Stimulated activated naive B cell treated with anti-CD40 and anti-IgM and Interleukin-4, amounts not matched to agents 10 μg/mL and 1 μg/mL and 100 μg/mL, for 72 hours (primary cell): ENCODE results near the gene TMEM132D.

Source experiments
- ATAC-seq, 2 donors: fragments of 150-1000 bp; cut with Tn5 transposase; replicated peaks; 2 replicates each; pipeline ENCODE4 v1.10.0; 2021; ENCODE audit warnings: moderate library complexity in 1 of 2
- DNase-seq: peaks from one replicate; pipeline ENCODE4 v3.0.0; 2021
- H3K27ac Mint-ChIP-seq: one replicate; pipeline ENCODE4 v1.8.0; 2022; ENCODE audit warnings: mild to moderate bottlenecking, mixed read lengths
- H3K27me3 Mint-ChIP-seq, 2 donors: one replicate each; pipeline ENCODE4 v1.8.0; 2022; ENCODE audit warnings: mixed read lengths in 2 of 2
- H3K36me3 Mint-ChIP-seq, 2 donors: one replicate each; pipeline ENCODE4 v1.8.0; 2022; ENCODE audit warnings: mixed read lengths in 2 of 2, mild to moderate bottlenecking in 1 of 2
- H3K4me1 Mint-ChIP-seq, 2 donors: one replicate each; pipeline ENCODE4 v1.8.0; 2022; ENCODE audit warnings: mixed read lengths in 2 of 2, mild to moderate bottlenecking in 1 of 2
- H3K4me3 Mint-ChIP-seq, 2 donors: one replicate each; pipeline ENCODE4 v1.8.0; 2022; ENCODE audit warnings: mild to moderate bottlenecking in 2 of 2, mixed read lengths in 2 of 2, moderate library complexity in 1 of 2
- H3K9me3 Mint-ChIP-seq, 2 donors: one replicate each; pipeline ENCODE4 v1.8.0; 2022; ENCODE audit warnings: mixed read lengths in 2 of 2, mild to moderate bottlenecking in 1 of 2

TMEM132D gene

DNA sequence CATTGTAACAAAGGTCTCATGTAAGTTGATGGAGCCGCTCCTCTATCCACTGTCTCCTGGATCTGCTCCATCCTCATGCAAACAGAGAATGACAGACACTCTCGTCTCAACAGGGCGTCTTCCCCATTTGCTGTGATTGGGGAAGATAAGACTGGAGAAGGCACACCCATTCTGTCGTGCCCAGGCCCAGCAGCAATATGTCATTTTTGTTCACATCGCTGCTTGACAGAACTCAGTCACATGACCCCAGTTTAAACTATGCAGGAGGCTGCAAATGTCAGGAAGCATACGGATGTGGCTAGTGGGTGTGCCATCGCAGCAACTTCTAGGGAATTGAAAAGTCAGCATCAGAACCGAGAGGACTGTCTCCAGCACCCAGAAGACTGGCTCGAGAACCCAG lies 290.5 kb downstream of the TMEM132D start:
- no peak overlapping the region for H3K4me3 Mint-ChIP-seq
- H3K36me3 Mint-ChIP-seq, result peaks cover 0 to 2% of the 10 kb centered on the region in 2 donors
- H3K27me3 Mint-ChIP-seq, result no peaks in the 10 kb centered on the region
- DNase-seq (no peak), ATAC-seq (no peak)
- no peak overlapping the region for H3K27ac Mint-ChIP-seq
- no peaks in the 10 kb centered on the region for H3K4me1 Mint-ChIP-seq
- peaks cover 4 to 16% of the 10 kb centered on the region in 2 donors for H3K9me3 Mint-ChIP-seq

DNA sequence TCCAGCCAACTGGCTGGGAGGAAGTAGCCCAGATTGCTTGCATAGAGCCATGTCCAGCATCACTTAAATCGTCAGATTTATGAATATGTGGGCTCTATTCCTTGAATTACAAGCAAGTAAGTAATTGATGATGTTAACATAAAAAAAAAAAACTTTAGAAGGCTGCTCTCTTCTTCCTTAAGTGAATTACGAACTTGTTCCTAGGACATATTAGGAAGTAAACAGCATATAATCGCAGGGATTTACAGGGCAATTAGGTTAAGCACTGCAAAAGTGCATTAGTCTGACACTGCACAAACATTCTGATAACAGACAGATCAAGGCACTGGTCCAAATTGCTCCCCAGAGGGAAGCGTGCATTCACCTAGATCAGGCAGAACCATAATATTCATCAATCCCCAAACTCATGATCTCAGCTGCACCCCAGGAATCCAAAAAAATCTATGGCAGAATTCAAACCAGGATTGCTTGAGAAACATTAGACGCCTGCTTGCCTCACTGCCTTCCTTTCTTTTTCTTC lies 293.2 kb downstream of the TMEM132D start:
- H3K4me3 Mint-ChIP-seq, result no peak overlapping the region
- peaks cover 4% of the 10 kb centered on the region in 2 donors for H3K9me3 Mint-ChIP-seq
- H3K27ac Mint-ChIP-seq, result no peak overlapping the region
- ATAC-seq (no peak), DNase-seq (no peak)
- H3K27me3 Mint-ChIP-seq, result no peaks in the 10 kb centered on the region
- no peaks in the 10 kb centered on the region for H3K4me1 Mint-ChIP-seq
- H3K36me3 Mint-ChIP-seq, result no peaks in the 10 kb centered on the region

GRCh38 chr12:129607756-129608155 lies 296.1 kb downstream of the TMEM132D start:
- no peak for DNase-seq

GRCh38 chr12:129607301-129607700 lies 296.5 kb downstream of the TMEM132D start:
- DNase-seq, result no peak
- Mint-ChIP-seq H3K36me3 (no peaks in the 10 kb centered on the region), H3K27me3 (no peaks in the 10 kb centered on the region), H3K4me1 (no peaks in the 10 kb centered on the region), H3K4me3 (no peak overlapping the region), H3K27ac (no peak overlapping the region), H3K9me3 (peaks cover 6 to 7% of the 10 kb centered on the region in 2 donors)
- no peak for ATAC-seq

More at GRCh38 chr12:129607756-129608155, 296.1 kb downstream of the TMEM132D start:
- ATAC-seq, result no peak
- peaks cover 6 to 7% of the 10 kb centered on the region in 2 donors for H3K9me3 Mint-ChIP-seq
- no peaks in the 10 kb centered on the region for H3K4me1 Mint-ChIP-seq
- H3K36me3 Mint-ChIP-seq, result no peaks in the 10 kb centered on the region
- no peak overlapping the region for H3K27ac Mint-ChIP-seq
- H3K4me3 Mint-ChIP-seq, result no peak overlapping the region
- no peaks in the 10 kb centered on the region for H3K27me3 Mint-ChIP-seq

DNA sequence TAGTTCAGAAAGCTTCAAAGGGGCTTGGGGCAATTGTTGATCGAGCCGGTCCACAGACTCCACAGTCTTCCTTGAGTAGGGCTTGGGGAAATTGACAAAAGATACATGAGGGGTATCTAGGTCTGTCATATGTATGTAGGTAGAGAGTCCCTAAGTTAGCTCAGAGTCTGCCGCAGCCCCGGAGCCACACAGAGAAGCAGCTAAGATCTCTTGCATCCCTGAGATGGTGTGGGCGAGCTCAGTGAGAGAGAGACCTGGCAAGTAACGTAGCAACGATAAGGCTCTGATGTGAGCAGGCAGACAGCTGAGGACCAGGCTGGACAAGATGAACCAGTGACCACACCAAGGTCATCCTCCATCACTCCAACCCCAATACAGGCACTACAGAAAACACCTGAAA lies 297.6 kb downstream of the TMEM132D start:
- Mint-ChIP-seq H3K36me3 (no peaks in the 10 kb centered on the region), H3K4me3 (no peak overlapping the region), H3K27me3 (no peaks in the 10 kb centered on the region), H3K27ac (no peak overlapping the region), H3K9me3 (peaks cover 3 to 6% of the 10 kb centered on the region in 2 donors), H3K4me1 (no peaks in the 10 kb centered on the region)
- DNase-seq (no peak), ATAC-seq (no peak)

- H3K9me3 Mint-ChIP-seq, result peaks cover 3 to 6% of the 10 kb centered on the region in 2 donors
- no peak overlapping the region for H3K4me3 Mint-ChIP-seq
- no peaks in the 10 kb centered on the region for H3K4me1 Mint-ChIP-seq
- H3K27ac Mint-ChIP-seq, result no peak overlapping the region
- no peak for DNase-seq
- H3K36me3 Mint-ChIP-seq, result no peaks in the 10 kb centered on the region
- no peaks in the 10 kb centered on the region for H3K27me3 Mint-ChIP-seq
- ATAC-seq, result no peak
Measured at GRCh38 chr12:129605666-129606065, 298.2 kb downstream of the TMEM132D start.

GRCh38 chr12:129604506-129604905 lies 299.3 kb downstream of the TMEM132D start:
- Mint-ChIP-seq H3K9me3 (peaks cover 7% of the 10 kb centered on the region in 2 donors), H3K27ac (no peak overlapping the region)

DNA sequence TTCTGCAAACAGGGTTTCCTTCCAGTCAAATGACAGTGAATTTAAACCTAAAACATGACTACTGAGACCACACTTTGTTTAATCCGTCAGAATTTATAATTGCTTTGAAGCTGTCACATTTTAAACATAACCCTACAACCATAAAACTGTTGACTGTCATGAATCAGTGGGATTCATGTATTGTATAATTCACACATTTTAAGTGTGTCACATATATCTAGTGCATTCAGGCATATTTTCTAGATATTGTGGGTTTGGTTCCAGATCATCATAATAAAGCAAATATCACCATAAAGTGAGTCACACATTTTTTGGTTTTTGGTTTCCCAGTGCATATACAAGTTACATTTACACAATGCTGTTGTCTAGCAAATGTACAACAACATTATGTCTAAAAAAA lies 304.4 kb downstream of the TMEM132D start:
- Mint-ChIP-seq H3K4me3 (no peak overlapping the region), H3K36me3 (no peaks in the 10 kb centered on the region), H3K27ac (no peak overlapping the region), H3K27me3 (no peaks in the 10 kb centered on the region), H3K4me1 (no peaks in the 10 kb centered on the region), H3K9me3 (peaks cover 7% of the 10 kb centered on the region in 2 donors)
- DNase-seq (no peak), ATAC-seq (no peak)

More at GRCh38 chr12:129604506-129604905, 299.3 kb downstream of the TMEM132D start:
- Mint-ChIP-seq H3K27me3 (no peaks in the 10 kb centered on the region), H3K4me1 (no peaks in the 10 kb centered on the region), H3K36me3 (no peaks in the 10 kb centered on the region), H3K4me3 (no peak overlapping the region)
- DNase-seq, result no peak
- no peak for ATAC-seq

DNA sequence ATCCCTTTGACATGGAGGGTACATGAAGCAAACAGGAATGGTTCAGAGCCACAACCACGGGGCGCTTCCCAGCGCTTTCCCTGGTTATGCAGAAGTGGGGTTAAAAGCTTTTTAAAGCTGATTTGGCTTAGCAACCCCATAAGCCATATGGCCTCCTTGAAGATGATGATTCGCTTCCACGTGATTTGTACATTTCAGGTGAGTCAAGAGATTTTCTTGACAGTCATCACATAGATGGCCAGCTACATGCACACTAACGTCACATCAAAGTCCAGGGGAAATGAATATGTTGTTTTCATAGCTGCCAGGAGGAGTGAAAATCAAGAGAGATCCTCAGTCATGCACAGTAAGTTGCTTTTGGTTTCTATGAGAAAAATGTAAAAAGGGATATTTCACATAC lies 309.7 kb downstream of the TMEM132D start:
- ATAC-seq, result no peak
- no peaks in the 10 kb centered on the region for H3K27me3 Mint-ChIP-seq
- H3K36me3 Mint-ChIP-seq, result no peaks in the 10 kb centered on the region

GRCh38 chr12:129592449-129592848 lies 311.4 kb downstream of the TMEM132D start:
- ATAC-seq (no peak), DNase-seq (no peak)
- Mint-ChIP-seq H3K36me3 (no peaks in the 10 kb centered on the region), H3K27me3 (no peaks in the 10 kb centered on the region), H3K4me1 (no peaks in the 10 kb centered on the region), H3K27ac (no peak overlapping the region), H3K4me3 (no peak overlapping the region), H3K9me3 (peaks cover 7 to 13% of the 10 kb centered on the region in 2 donors)

More for the DNA sequence above, 309.7 kb downstream of the TMEM132D start:
- H3K4me3 Mint-ChIP-seq, result no peak overlapping the region
- H3K4me1 Mint-ChIP-seq, result no peaks in the 10 kb centered on the region
- H3K9me3 Mint-ChIP-seq, result peaks cover 2 to 7% of the 10 kb centered on the region in 2 donors
- no peak overlapping the region for H3K27ac Mint-ChIP-seq
- DNase-seq, result no peak

- Mint-ChIP-seq H3K27me3 (no peaks in the 10 kb centered on the region), H3K9me3 (peaks cover 10 to 21% of the 10 kb centered on the region in 2 donors), H3K4me3 (no peak overlapping the region), H3K4me1 (no peaks in the 10 kb centered on the region), H3K36me3 (no peaks in the 10 kb centered on the region), H3K27ac (no peak overlapping the region)
- ATAC-seq (no peak), DNase-seq (no peak)
Measured at GRCh38 chr12:129589503-129589902, 314.3 kb downstream of the TMEM132D start.

DNA sequence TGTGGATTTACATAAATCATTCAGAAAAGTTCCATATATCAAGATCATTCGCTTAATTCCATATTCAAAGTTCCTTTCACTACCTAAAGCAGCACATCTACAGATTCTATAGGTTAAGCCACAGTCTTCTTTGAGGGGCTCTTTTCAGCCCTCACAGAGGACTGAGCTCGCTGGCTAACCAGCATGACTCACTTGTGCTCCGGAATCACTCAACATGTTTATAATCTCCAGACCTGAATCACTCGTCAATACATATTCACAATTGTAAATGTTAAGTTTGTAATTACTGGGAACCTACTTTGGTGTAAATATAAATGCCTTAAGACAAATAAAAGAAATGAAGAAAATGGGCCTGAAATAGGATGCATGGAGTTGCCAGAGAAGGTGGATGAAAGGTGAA lies 315.7 kb downstream of the TMEM132D start:
- ATAC-seq (no peak), DNase-seq (no peak)
- no peaks in the 10 kb centered on the region for H3K27me3 Mint-ChIP-seq
- H3K27ac Mint-ChIP-seq, result no peak overlapping the region
- H3K4me3 Mint-ChIP-seq, result no peak overlapping the region
- peaks cover 10 to 21% of the 10 kb centered on the region in 2 donors for H3K9me3 Mint-ChIP-seq
- H3K36me3 Mint-ChIP-seq, result no peaks in the 10 kb centered on the region
- H3K4me1 Mint-ChIP-seq, result no peaks in the 10 kb centered on the region

- H3K27ac Mint-ChIP-seq, result no peak overlapping the region
- ATAC-seq, result no peak
- H3K4me1 Mint-ChIP-seq, result no peaks in the 10 kb centered on the region
- H3K27me3 Mint-ChIP-seq, result no peaks in the 10 kb centered on the region
- H3K4me3 Mint-ChIP-seq, result no peak overlapping the region
- peaks cover 10 to 20% of the 10 kb centered on the region in 2 donors for H3K9me3 Mint-ChIP-seq
- H3K36me3 Mint-ChIP-seq, result no peaks in the 10 kb centered on the region
- no peak for DNase-seq
Measured at GRCh38 chr12:129585296-129585695, 318.5 kb downstream of the TMEM132D start.

GRCh38 chr12:129579879-129580278 lies 323.9 kb downstream of the TMEM132D start:
- Mint-ChIP-seq H3K27ac (no peak overlapping the region), H3K4me1 (no peaks in the 10 kb centered on the region), H3K4me3 (no peak overlapping the region), H3K27me3 (no peaks in the 10 kb centered on the region), H3K36me3 (no peaks in the 10 kb centered on the region), H3K9me3 (no peaks in the 10 kb centered on the region)
- ATAC-seq (no peak), DNase-seq (no peak)

DNA sequence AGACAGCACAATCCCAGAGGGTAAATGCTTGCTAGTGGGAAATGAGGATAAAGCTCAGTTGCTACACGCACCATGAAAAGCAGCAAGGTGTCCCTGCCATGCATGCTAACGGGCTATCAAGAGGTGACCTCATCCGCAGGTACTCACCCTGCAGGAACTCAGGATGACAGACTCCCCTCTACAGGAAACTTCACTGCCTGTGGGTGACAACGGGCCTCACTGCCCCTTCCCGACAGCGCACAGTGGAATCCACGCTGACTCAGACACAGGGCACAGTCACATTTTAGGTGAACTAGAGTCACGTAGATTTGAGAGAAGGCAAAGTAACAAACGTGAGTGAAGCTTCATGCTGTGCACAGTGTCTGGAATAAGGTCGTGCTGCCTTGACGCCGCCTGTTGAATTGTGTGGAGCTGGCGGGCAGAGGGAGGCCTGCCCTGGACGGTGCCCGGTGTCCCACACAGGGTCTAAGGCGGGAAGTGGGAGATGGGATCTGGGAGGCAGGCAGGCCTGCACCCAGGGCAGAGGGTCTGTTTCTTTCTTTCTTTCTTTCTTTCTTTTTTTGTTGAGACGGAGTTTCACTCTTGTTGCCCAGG lies 331.8 kb downstream of the TMEM132D start:
- DNase-seq (no peak), ATAC-seq (no peak)
- Mint-ChIP-seq H3K4me3 (no peak overlapping the region), H3K4me1 (no peaks in the 10 kb centered on the region), H3K27ac (no peak overlapping the region), H3K27me3 (no peaks in the 10 kb centered on the region), H3K9me3 (peaks cover 0 to 3% of the 10 kb centered on the region in 2 donors), H3K36me3 (no peaks in the 10 kb centered on the region)
